Gastrocnemius medialis (tissue), 4 donors: Measurements from ENCODE around the gene CUX1.

ENCODE experiments used
- POLR2A ChIP-seq, 2 donors: fragments of 450-650 bp; IDR thresholded peaks; one replicate each; pipeline ENCODE4 v1.6.1; 2017; ENCODE audit warnings: antibody characterized with exemption in 2 of 2, mild to moderate bottlenecking in 2 of 2, moderate library complexity in 2 of 2
- TF ChIP-seq, protein P1 (sequence below), 5 experiments: fragments of 450-650 bp in 3 of 5; fragments of 200-600 bp in 2 of 5; sonication (generic) in 2 of 5; IDR thresholded peaks in 4 of 5; conservative IDR thresholded peaks in 1 of 5; 1 replicate in 4 of 5; 2 replicates in 1 of 5; pipeline ENCODE4 v1.5.1; 2016 to 2019; ENCODE audit warnings: antibody characterized with exemption in 5 of 5, mild to moderate bottlenecking in 3 of 5, moderate library complexity in 3 of 5

DNA sequence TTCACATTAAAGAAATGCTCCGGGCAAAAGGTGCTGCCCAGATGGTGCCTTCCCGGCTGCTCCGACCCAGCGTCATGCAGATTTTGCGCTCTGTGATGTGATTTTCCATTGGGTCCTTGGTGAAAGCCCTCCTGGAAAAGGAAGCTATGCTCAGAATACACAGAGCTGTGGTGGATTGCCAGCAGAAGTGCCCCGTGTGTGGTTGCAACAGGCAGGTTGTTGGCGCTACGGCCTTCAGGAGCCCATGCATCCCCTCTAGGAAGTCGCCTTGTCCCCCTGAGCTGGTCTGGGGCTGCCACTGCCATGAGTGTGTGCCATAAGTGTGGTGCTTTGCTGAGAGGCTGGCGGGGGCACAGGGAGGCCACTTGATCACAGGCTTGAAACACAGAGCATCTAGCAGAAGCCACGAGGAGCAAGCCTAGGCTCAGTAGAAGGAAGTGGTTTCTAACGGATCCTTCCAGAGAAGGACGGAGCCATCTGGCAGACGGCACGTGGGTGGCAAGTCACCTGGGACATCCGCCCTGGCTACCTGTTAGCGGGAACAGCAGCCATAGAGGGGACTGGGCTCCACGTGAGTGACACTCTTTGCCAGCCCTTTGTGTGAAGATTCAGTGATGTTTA is 210.9 kb downstream of the CUX1 start:
- TF ChIP-seq, protein P1, sequence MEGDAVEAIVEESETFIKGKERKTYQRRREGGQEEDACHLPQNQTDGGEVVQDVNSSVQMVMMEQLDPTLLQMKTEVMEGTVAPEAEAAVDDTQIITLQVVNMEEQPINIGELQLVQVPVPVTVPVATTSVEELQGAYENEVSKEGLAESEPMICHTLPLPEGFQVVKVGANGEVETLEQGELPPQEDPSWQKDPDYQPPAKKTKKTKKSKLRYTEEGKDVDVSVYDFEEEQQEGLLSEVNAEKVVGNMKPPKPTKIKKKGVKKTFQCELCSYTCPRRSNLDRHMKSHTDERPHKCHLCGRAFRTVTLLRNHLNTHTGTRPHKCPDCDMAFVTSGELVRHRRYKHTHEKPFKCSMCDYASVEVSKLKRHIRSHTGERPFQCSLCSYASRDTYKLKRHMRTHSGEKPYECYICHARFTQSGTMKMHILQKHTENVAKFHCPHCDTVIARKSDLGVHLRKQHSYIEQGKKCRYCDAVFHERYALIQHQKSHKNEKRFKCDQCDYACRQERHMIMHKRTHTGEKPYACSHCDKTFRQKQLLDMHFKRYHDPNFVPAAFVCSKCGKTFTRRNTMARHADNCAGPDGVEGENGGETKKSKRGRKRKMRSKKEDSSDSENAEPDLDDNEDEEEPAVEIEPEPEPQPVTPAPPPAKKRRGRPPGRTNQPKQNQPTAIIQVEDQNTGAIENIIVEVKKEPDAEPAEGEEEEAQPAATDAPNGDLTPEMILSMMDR (IDR thresholded peaks at IDR 0.05 in 4 of 5, conservative IDR thresholded peaks at IDR 0.05 in 1 of 5) = no peak
- TF ChIP-seq POLR2A (IDR thresholded peaks at IDR 0.05) = no peak
